ENCODE data around the gene CSNK1E. TPM values are rescaled to one million over a fixed set of nuclear protein-coding genes. Genes with fewer than 3 reads are reported as not detected.
A peak's percentile ranks its signal among the peaks of the same experiment; 100 is the strongest.
"Not testable (repeated sequence)": the region's sequence is repeated elsewhere in the genome, so short reads cannot be mapped to it uniquely, and the experiment has no call there.

Gene CSNK1E
- 10 to 100 TPM; 19.9 to 41.8 (median 27.4) TPM for total RNA-seq
- long read RNA-seq, result 0 reads

GRCh38 chr22:38317122-38317994, at the start of gene CSNK1E:
Gene CSNK1E, minus strand, starts transcription at chr22:38317433. Its CDS starts 3,276 bp downstream, at chr22:38314157.
- H3K27me3 ChIP-seq, result no peaks in the 10 kb centered on the region
- peaks cover 0 to 7% (median 0%) of the 10 kb centered on the region in 4 donors for H3K4me1 ChIP-seq
- no peaks in the 10 kb centered on the region for H3K9me3 ChIP-seq
- peak; percentile 64 to 77 (median 72) for ATAC-seq
- intact Hi-C loops (cut with DNase I), result no loop called here
- H3K27ac ChIP-seq, result peak within 1 kb of the TSS; percentile 86 to 95 (median 89)
- no peaks in the 10 kb centered on the region for H3K36me3 ChIP-seq
- TF ChIP-seq CTCF (IDR thresholded peaks at IDR 0.05), result no peak
- peak; percentile 12 for TF ChIP-seq POLR2A (IDR thresholded peaks at IDR 0.05)
- H3K4me3 ChIP-seq, result peak within 1 kb of the TSS; percentile 57 to 70 (median 66)
- peak; percentile 81 to 85 (median 82) for DNase-seq
- WGBS (ENCODE audit: insufficient coverage, low coverage, low lambda C conversion rate, missing lambda C conversion rate), result 6% methylated on average over 31 of the region's 98 CpGs

GRCh38 chr22:38365829-38366228, 48.6 kb upstream of the CSNK1E start:
- H3K4me3 ChIP-seq; DNase-seq; H3K9me3 ChIP-seq; H3K4me1 ChIP-seq; H3K36me3 ChIP-seq; H3K27me3 ChIP-seq; H3K27ac ChIP-seq; ATAC-seq; intact Hi-C loops (cut with DNase I): not testable (repeated sequence)
- 90% methylated on average over 2 of the region's 3 CpGs for WGBS (ENCODE audit: insufficient coverage, low coverage, low lambda C conversion rate, missing lambda C conversion rate)

- H3K9me3 ChIP-seq; H3K27me3 ChIP-seq; H3K4me3 ChIP-seq; intact Hi-C loops (cut with DNase I); DNase-seq; H3K4me1 ChIP-seq; ATAC-seq; H3K27ac ChIP-seq; H3K36me3 ChIP-seq: not testable (repeated sequence)
- WGBS (ENCODE audit: insufficient coverage, low coverage, low lambda C conversion rate, missing lambda C conversion rate), result 98% methylated on average over 3 of the region's 3 CpGs
Measured at GRCh38 chr22:38365174-38365573, 47.9 kb upstream of the CSNK1E start.

DNA sequence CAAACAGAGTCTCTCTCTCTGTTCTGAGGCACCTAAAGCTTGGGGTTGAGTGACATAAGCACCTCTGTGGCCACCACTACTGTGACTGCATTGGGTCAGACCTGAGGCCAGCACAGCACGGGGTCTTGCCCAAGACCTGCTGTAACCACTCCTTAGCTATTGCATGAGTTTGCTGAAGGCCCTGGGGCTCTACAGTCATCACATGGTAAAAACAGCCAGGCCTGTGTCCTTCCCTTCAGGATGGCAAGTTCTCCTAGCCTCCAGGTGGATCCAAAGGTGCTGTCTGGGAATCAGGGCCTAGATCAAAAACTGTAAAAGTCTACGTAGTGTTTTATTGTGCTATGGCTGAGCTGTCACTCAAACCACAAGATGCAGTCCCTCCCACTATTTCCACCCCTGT, 43.3 kb upstream of the CSNK1E start:
- H3K9me3 ChIP-seq; DNase-seq; H3K36me3 ChIP-seq; H3K4me3 ChIP-seq; ATAC-seq; H3K4me1 ChIP-seq; H3K27ac ChIP-seq; H3K27me3 ChIP-seq; intact Hi-C loops (cut with DNase I): not testable (repeated sequence)
- WGBS (ENCODE audit: insufficient coverage, low coverage, low lambda C conversion rate, missing lambda C conversion rate), result 60% methylated on average over 1 of the region's 2 CpGs

GRCh38 chr22:38359817-38360216, 42.6 kb upstream of the CSNK1E start:
- intact Hi-C loops (cut with DNase I); H3K27me3 ChIP-seq; H3K27ac ChIP-seq; ATAC-seq; DNase-seq; H3K4me1 ChIP-seq; H3K36me3 ChIP-seq; H3K9me3 ChIP-seq; H3K4me3 ChIP-seq: not testable (repeated sequence)
- 55% methylated on average over 1 of the region's 1 CpG for WGBS (ENCODE audit: insufficient coverage, low coverage, low lambda C conversion rate, missing lambda C conversion rate)

- DNase-seq; H3K36me3 ChIP-seq; intact Hi-C loops (cut with DNase I); H3K27ac ChIP-seq; ATAC-seq; H3K9me3 ChIP-seq; H3K4me3 ChIP-seq; H3K4me1 ChIP-seq; H3K27me3 ChIP-seq: not testable (repeated sequence)
- WGBS (ENCODE audit: insufficient coverage, low coverage, low lambda C conversion rate, missing lambda C conversion rate), result 91% methylated on average over 10 of the region's 10 CpGs
Measured at GRCh38 chr22:38357971-38358370, 40.7 kb upstream of the CSNK1E start.

DNA sequence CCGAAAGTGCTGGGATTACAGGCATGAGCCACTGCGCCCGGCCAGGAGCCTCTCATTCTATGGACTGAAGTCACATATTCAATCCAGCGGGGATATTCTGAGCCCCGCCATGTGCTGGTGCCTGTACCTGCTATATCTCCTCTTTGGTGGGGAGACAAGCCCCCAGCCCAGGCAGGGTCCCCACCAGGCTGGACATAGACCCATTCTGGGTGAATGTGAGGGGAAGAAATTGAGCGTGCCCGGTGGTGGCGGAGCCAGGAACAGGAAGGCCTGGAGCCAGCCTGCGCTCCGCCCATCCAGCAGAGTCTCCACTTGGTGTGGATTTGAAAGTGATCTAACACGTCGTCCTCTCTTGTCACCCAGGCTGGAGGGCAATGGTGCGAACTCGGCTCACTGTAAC, 38.0 kb upstream of the CSNK1E start:
- 100% methylated on average over 2 of the region's 14 CpGs for WGBS (ENCODE audit: insufficient coverage, low coverage, low lambda C conversion rate, missing lambda C conversion rate)
- DNase-seq, result peak in 1 of 3 donors; percentile 39
- H3K9me3 ChIP-seq, result no peaks in the 10 kb centered on the region
- no peak overlapping the region for H3K27ac ChIP-seq
- TF ChIP-seq POLR2A (IDR thresholded peaks at IDR 0.05), result no peak
- no peak for TF ChIP-seq CTCF (IDR thresholded peaks at IDR 0.05)
- no peak overlapping the region for H3K4me3 ChIP-seq
- no peak for ATAC-seq
- H3K27me3 ChIP-seq, result no peaks in the 10 kb centered on the region
- intact Hi-C loops (cut with DNase I), result no loop called here
- no peaks in the 10 kb centered on the region for H3K4me1 ChIP-seq
- H3K36me3 ChIP-seq, result no peaks in the 10 kb centered on the region
